Measurements from ENCODE around the gene ARFIP1.

ARFIP1 gene

GRCh38 chr4:152917543-152918395, 138.0 kb downstream of the ARFIP1 start:
- no peak overlapping the region for H3K4me3 ChIP-seq (ENCODE audit: control insufficient read depth, low read depth, low read length)
- DNase-seq (ENCODE audit: low read depth) = no peak
- TF ChIP-seq CTCF (IDR thresholded peaks at IDR 0.05; ENCODE audit: control insufficient read depth, insufficient read depth, low read depth, low read length, missing control alignments) = no peak

- TF ChIP-seq CTCF (IDR thresholded peaks at IDR 0.05; ENCODE audit: control insufficient read depth, insufficient read depth, low read depth, low read length, missing control alignments) = no peak
- no peak overlapping the region for H3K4me3 ChIP-seq (ENCODE audit: control insufficient read depth, low read depth, low read length)
- DNase-seq (ENCODE audit: low read depth) = no peak
Measured at GRCh38 chr4:152919826-152920225, 140.1 kb downstream of the ARFIP1 start.

GRCh38 chr4:152920768-152921167, 141.0 kb downstream of the ARFIP1 start:
- no peak for DNase-seq (ENCODE audit: low read depth)
- H3K4me3 ChIP-seq (ENCODE audit: control insufficient read depth, low read depth, low read length) = no peak overlapping the region
- TF ChIP-seq CTCF (IDR thresholded peaks at IDR 0.05; ENCODE audit: control insufficient read depth, insufficient read depth, low read depth, low read length, missing control alignments) = no peak

GRCh38 chr4:152921284-152921683, 141.5 kb downstream of the ARFIP1 start:
- TF ChIP-seq CTCF (IDR thresholded peaks at IDR 0.05; ENCODE audit: control insufficient read depth, insufficient read depth, low read depth, low read length, missing control alignments) = no peak
- H3K4me3 ChIP-seq (ENCODE audit: control insufficient read depth, low read depth, low read length) = no peak overlapping the region
- DNase-seq (ENCODE audit: low read depth) = no peak

- TF ChIP-seq CTCF (IDR thresholded peaks at IDR 0.05; ENCODE audit: control insufficient read depth, insufficient read depth, low read depth, low read length, missing control alignments) = no peak
- no peak for DNase-seq (ENCODE audit: low read depth)
- H3K4me3 ChIP-seq (ENCODE audit: control insufficient read depth, low read depth, low read length) = no peak overlapping the region
Measured at GRCh38 chr4:152925851-152926250, 146.1 kb downstream of the ARFIP1 start.

- TF ChIP-seq CTCF (IDR thresholded peaks at IDR 0.05; ENCODE audit: control insufficient read depth, insufficient read depth, low read depth, low read length, missing control alignments) = no peak
- H3K4me3 ChIP-seq (ENCODE audit: control insufficient read depth, low read depth, low read length) = no peak overlapping the region
- DNase-seq (ENCODE audit: low read depth) = no peak
Measured at GRCh38 chr4:152926959-152927358, 147.2 kb downstream of the ARFIP1 start.

Measured in AG09309 (cell line).